Activated naive CD8-positive, alpha-beta T cell treated with anti-CD3 and anti-CD28 coated beads for 36 hours (primary cell): ENCODE measurements around the gene MAGI1. TPM values are rescaled to one million over a fixed set of nuclear protein-coding genes. Genes with fewer than 3 reads are reported as not detected.

Experiments
- DNase-seq: peaks from one replicate; pipeline ENCODE4 v3.0.0; 2021
- H3K27ac Mint-ChIP-seq: one replicate; pipeline ENCODE4 v1.8.0; 2022; ENCODE audit warnings: mild to moderate bottlenecking, moderate library complexity, mixed read lengths
- H3K27me3 Mint-ChIP-seq: one replicate; pipeline ENCODE4 v1.8.0; 2022; ENCODE audit warnings: mild to moderate bottlenecking, mixed read lengths
- H3K36me3 Mint-ChIP-seq: one replicate; pipeline ENCODE4 v1.8.0; 2021; ENCODE audit warnings: mild to moderate bottlenecking, mixed read lengths
- H3K4me1 Mint-ChIP-seq: one replicate; pipeline ENCODE4 v1.8.0; 2021; ENCODE audit warnings: mixed read lengths
- H3K4me3 Mint-ChIP-seq: one replicate; pipeline ENCODE4 v1.8.0; 2022; ENCODE audit warnings: mild to moderate bottlenecking, moderate library complexity, mixed read lengths
- H3K9me3 Mint-ChIP-seq: one replicate; pipeline ENCODE4 v1.8.0; 2022; ENCODE audit warnings: mixed read lengths
- total RNA-seq, 2 experiments: library from RNA; stranded (reverse); gene quantifications; one replicate each; pipeline ENCODE4 v1.2.3, GENCODE V29; 2021

Gene MAGI1
- total RNA-seq, 2 experiments from 2014 or later, result 0.12 to 0.16 TPM

- Mint-ChIP-seq H3K9me3 (no peaks in the 10 kb centered on the region), H3K27ac (no peak overlapping the region), H3K4me3 (no peak overlapping the region), H3K27me3 (peaks cover 9% of the 10 kb centered on the region), H3K4me1 (no peaks in the 10 kb centered on the region), H3K36me3 (no peaks in the 10 kb centered on the region)
- DNase-seq, result no peak
Observed at GRCh38 chr3:65603631-65604030, 435.1 kb downstream of the MAGI1 start.

- Mint-ChIP-seq H3K27ac (no peak overlapping the region), H3K27me3 (peaks cover 33% of the 10 kb centered on the region), H3K9me3 (no peaks in the 10 kb centered on the region), H3K4me3 (no peak overlapping the region), H3K4me1 (no peaks in the 10 kb centered on the region), H3K36me3 (no peaks in the 10 kb centered on the region)
- no peak for DNase-seq
Observed at GRCh38 chr3:65600888-65601287, 437.8 kb downstream of the MAGI1 start.

- Mint-ChIP-seq H3K4me1 (no peaks in the 10 kb centered on the region), H3K27me3 (peaks cover 38% of the 10 kb centered on the region), H3K9me3 (peaks cover 5% of the 10 kb centered on the region), H3K27ac (no peak overlapping the region), H3K36me3 (no peaks in the 10 kb centered on the region), H3K4me3 (no peak overlapping the region)
- no peak for DNase-seq
Observed at GRCh38 chr3:65597952-65598413, 440.7 kb downstream of the MAGI1 start.

- peaks cover 38% of the 10 kb centered on the region for H3K27me3 Mint-ChIP-seq
Observed at GRCh38 chr3:65597226-65597951, 441.3 kb downstream of the MAGI1 start.

GRCh38 chr3:65596571-65597225 is 442.0 kb downstream of the MAGI1 start:
- no peak for DNase-seq
- H3K36me3 Mint-ChIP-seq, result no peaks in the 10 kb centered on the region

More at GRCh38 chr3:65597226-65597951, 441.3 kb downstream of the MAGI1 start:
- DNase-seq, result no peak
- H3K36me3 Mint-ChIP-seq, result no peaks in the 10 kb centered on the region
- no peaks in the 10 kb centered on the region for H3K4me1 Mint-ChIP-seq
- H3K27ac Mint-ChIP-seq, result no peak overlapping the region
- no peak overlapping the region for H3K4me3 Mint-ChIP-seq
- peaks cover 5% of the 10 kb centered on the region for H3K9me3 Mint-ChIP-seq

GRCh38 chr3:65596029-65596300 is 442.8 kb downstream of the MAGI1 start:
- H3K9me3 Mint-ChIP-seq, result peaks cover 7% of the 10 kb centered on the region
- no peaks in the 10 kb centered on the region for H3K36me3 Mint-ChIP-seq
- no peak overlapping the region for H3K4me3 Mint-ChIP-seq
- H3K27me3 Mint-ChIP-seq, result peaks cover 38% of the 10 kb centered on the region
- DNase-seq, result no peak
- H3K4me1 Mint-ChIP-seq, result no peaks in the 10 kb centered on the region
- no peak overlapping the region for H3K27ac Mint-ChIP-seq

More at GRCh38 chr3:65596571-65597225, 442.0 kb downstream of the MAGI1 start:
- Mint-ChIP-seq H3K9me3 (peaks cover 7% of the 10 kb centered on the region), H3K27ac (no peak overlapping the region), H3K4me3 (no peak overlapping the region), H3K4me1 (no peaks in the 10 kb centered on the region), H3K27me3 (peaks cover 38% of the 10 kb centered on the region)

GRCh38 chr3:65595222-65596028 is 443.3 kb downstream of the MAGI1 start:
- Mint-ChIP-seq H3K27me3 (peaks cover 38% of the 10 kb centered on the region), H3K9me3 (peaks cover 7% of the 10 kb centered on the region), H3K4me3 (no peak overlapping the region), H3K36me3 (no peaks in the 10 kb centered on the region), H3K27ac (no peak overlapping the region), H3K4me1 (no peaks in the 10 kb centered on the region)
- no peak for DNase-seq

- H3K27me3 Mint-ChIP-seq, result peaks cover 34% of the 10 kb centered on the region
- DNase-seq, result no peak
- H3K9me3 Mint-ChIP-seq, result peaks cover 7% of the 10 kb centered on the region
- no peaks in the 10 kb centered on the region for H3K36me3 Mint-ChIP-seq
- H3K27ac Mint-ChIP-seq, result no peak overlapping the region
- H3K4me1 Mint-ChIP-seq, result no peaks in the 10 kb centered on the region
- H3K4me3 Mint-ChIP-seq, result no peak overlapping the region
Observed at GRCh38 chr3:65593780-65594752, 444.7 kb downstream of the MAGI1 start.

GRCh38 chr3:65591313-65591712 is 447.4 kb downstream of the MAGI1 start:
- Mint-ChIP-seq H3K27me3 (peaks cover 8% of the 10 kb centered on the region), H3K27ac (no peak overlapping the region), H3K4me3 (no peak overlapping the region)

GRCh38 chr3:65588884-65589283 is 449.8 kb downstream of the MAGI1 start:
- Mint-ChIP-seq H3K27me3 (no peaks in the 10 kb centered on the region), H3K9me3 (peaks cover 4% of the 10 kb centered on the region), H3K36me3 (no peaks in the 10 kb centered on the region), H3K4me3 (no peak overlapping the region), H3K27ac (no peak overlapping the region), H3K4me1 (no peaks in the 10 kb centered on the region)
- DNase-seq, result no peak

More at GRCh38 chr3:65591313-65591712, 447.4 kb downstream of the MAGI1 start:
- no peak for DNase-seq
- H3K4me1 Mint-ChIP-seq, result no peaks in the 10 kb centered on the region
- peaks cover 7% of the 10 kb centered on the region for H3K9me3 Mint-ChIP-seq
- H3K36me3 Mint-ChIP-seq, result no peaks in the 10 kb centered on the region

GRCh38 chr3:65587650-65588439 is 450.9 kb downstream of the MAGI1 start:
- no peaks in the 10 kb centered on the region for H3K27me3 Mint-ChIP-seq
- peaks cover 1% of the 10 kb centered on the region for H3K9me3 Mint-ChIP-seq
- no peaks in the 10 kb centered on the region for H3K4me1 Mint-ChIP-seq
- H3K27ac Mint-ChIP-seq, result no peak overlapping the region
- H3K4me3 Mint-ChIP-seq, result no peak overlapping the region
- H3K36me3 Mint-ChIP-seq, result no peaks in the 10 kb centered on the region
- DNase-seq, result no peak

GRCh38 chr3:65584913-65585312 is 453.8 kb downstream of the MAGI1 start:
- no peaks in the 10 kb centered on the region for H3K4me1 Mint-ChIP-seq
- H3K27me3 Mint-ChIP-seq, result no peaks in the 10 kb centered on the region
- no peaks in the 10 kb centered on the region for H3K9me3 Mint-ChIP-seq
- H3K27ac Mint-ChIP-seq, result no peak overlapping the region
- no peak overlapping the region for H3K4me3 Mint-ChIP-seq
- no peak for DNase-seq
- H3K36me3 Mint-ChIP-seq, result no peaks in the 10 kb centered on the region

- H3K27ac Mint-ChIP-seq, result no peak overlapping the region
- H3K9me3 Mint-ChIP-seq, result no peaks in the 10 kb centered on the region
- H3K4me1 Mint-ChIP-seq, result no peaks in the 10 kb centered on the region
- no peak for DNase-seq
- H3K36me3 Mint-ChIP-seq, result no peaks in the 10 kb centered on the region
- no peak overlapping the region for H3K4me3 Mint-ChIP-seq
- no peaks in the 10 kb centered on the region for H3K27me3 Mint-ChIP-seq
Observed at GRCh38 chr3:65584002-65584401, 454.7 kb downstream of the MAGI1 start.

GRCh38 chr3:65583188-65583587 is 455.5 kb downstream of the MAGI1 start:
- H3K27me3 Mint-ChIP-seq, result no peaks in the 10 kb centered on the region
- H3K36me3 Mint-ChIP-seq, result no peaks in the 10 kb centered on the region
- no peak overlapping the region for H3K27ac Mint-ChIP-seq
- no peaks in the 10 kb centered on the region for H3K4me1 Mint-ChIP-seq
- H3K9me3 Mint-ChIP-seq, result no peaks in the 10 kb centered on the region
- H3K4me3 Mint-ChIP-seq, result no peak overlapping the region
- no peak for DNase-seq
